GM03348 (cell line): ENCODE results near the gene VAV3.
"Not testable (repeated sequence)": the region's sequence is repeated elsewhere in the genome, so short reads cannot be mapped to it uniquely, and the experiment has no call there.

Experiments used
- DNase-seq: peaks from one replicate; pipeline ENCODE4 v3.0.0; 2012; ENCODE audit warnings: low spot score

VAV3 gene

DNA sequence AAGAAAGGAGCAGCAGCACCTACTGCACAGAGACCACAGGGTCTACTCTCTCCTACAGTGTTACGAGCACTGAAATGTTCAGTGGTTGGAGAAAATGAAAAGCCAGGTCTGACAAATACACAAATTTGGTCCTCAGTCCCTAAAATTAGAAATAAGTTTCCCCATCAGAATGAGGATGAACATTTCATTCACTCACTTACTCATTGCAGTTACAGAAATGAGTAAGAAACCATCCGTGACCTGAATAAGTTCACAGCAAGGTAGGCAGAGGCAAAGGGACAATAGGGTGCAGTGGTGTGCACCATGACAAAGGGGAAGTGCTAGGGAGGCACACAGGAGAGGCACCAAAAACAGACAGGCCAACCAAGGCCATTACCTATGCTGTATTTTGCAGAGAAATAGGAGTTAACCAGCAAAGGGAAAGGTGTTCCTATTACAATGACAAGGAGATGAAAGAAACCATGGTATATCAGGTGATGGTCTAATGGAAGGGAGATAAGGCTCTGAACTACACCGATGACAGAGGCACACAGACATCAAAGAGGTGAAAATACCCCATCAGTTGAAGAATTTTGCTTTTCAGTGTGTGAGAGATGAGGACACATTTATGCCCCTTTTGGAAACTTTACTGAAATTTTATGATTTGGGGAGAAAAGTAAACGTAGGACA is 29.4 kb downstream of the VAV3 start:
- DNase-seq = no peak

DNA sequence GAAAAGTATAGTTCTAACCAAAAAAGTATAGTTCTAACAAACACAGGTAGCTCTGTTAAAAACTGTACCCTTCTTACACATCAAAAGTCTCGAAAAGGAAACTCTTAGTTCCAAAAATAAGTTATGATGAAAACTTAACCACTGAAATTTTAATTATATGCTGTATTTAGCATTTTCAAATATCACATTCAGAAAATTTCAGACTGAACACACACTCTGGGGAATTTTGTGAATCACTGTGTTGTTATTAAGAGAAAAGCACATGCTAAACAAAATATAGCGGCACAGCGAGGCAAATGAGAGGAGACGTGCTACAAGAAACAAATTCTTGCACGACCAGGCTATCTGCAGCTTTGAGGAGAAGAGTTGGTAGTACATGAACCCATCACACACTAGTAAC is 30.4 kb downstream of the VAV3 start:
- DNase-seq = no peak

DNA sequence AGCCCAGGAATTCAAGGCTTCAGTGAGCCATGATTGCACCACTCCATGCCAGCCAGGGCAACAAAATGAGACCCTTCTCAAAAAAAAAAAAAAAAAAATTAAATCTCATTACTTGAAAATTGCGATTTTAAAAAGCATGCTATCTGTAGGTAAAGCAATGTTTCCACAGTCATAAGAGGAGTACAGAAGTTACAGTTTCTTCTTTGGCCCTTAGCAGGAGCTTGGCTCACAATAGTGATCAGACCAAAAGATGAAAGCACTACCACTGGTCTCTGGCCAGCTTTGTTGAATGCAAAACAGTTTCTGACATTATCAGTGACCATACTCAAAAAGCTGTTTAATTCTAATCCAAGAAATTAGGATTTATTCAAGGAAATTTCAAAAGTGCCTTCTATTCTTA is 31.2 kb downstream of the VAV3 start:
- DNase-seq = no peak

DNA sequence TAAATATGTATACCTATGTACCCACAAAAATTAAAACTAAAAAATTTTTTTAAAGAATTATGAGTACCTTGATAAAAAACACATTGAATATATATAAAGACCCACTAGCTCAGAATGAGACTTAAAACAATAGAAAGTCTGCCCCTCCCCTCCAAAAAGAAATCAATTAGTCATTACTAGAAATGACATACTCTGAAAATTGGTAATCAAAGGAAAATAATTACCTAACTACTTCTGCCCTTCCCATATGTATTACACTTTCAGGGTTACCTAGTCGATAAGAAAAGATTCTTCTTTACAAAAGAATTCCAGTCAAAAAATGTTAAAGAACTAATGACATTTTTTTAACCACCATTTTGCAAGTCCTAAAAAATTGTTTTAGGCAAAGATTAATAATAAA is 34.7 kb downstream of the VAV3 start:
- DNase-seq = no peak

DNA sequence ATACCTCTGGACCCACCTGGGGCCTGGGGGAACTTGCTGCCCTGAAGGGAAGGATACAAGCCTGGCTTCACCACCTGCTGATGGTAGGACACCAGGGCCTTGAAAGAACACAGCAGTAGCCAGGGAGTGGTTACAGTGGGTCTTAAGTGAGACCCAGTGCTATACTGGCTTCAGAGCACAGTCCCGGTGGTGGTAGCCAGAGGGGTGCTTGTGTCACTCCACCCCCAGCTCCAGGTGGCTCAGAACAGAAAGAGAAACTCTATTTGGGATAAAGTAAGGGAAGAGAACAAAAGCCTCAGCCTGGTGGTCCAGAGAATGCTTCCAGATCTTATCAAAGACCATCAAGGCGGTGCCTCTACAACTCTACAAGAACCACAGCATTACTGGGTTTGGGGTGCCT is 37.2 kb downstream of the VAV3 start:
- DNase-seq = no peak

DNA sequence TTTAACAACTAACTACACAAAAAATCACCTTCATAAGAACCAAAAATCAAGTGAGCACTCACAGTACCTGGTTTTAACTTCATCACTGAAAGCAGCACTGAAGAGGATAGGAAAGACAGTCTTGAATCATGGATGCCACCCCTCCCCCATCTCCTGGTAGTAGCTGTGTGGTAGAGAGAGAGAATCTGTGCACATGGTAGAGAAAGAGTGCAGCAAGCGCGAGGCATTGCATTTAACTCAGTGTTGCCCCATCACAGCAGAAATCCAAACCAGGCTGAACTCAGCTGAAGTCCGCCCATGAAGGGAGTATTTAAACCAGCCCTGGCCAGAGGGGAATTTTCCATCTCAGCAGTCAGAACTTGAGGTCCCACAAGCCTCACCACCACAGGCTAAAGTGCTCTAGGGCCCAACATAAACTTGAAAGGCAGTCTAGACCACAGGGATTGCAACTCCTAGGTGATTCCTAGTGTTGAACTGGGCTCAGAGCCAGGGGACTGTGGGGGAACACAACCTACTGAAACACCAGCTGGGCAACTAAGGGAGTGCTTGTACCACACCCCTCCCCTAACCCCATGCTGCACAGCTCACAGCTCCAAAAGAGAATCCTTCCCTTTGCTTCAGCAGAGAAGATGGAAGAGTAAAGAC is 38.4 kb downstream of the VAV3 start:
- no peak for DNase-seq

DNA sequence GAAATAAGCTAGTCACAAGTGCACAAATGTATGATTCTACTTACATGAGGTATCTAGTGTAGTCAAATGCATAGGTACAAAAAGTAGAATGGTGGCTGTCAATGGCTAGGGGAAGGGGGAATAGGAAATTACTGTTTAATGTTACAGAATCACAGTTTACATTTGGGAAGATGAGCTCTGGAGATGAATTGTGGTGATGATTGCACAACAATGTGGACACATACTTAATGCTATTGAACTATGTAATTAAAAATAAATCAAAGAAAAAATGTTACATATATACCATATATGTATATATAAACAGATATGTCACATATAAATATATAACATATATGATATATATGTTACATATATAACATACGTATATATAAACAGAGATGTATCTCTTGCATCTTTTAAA is 39.4 kb downstream of the VAV3 start:
- no peak for DNase-seq

DNA sequence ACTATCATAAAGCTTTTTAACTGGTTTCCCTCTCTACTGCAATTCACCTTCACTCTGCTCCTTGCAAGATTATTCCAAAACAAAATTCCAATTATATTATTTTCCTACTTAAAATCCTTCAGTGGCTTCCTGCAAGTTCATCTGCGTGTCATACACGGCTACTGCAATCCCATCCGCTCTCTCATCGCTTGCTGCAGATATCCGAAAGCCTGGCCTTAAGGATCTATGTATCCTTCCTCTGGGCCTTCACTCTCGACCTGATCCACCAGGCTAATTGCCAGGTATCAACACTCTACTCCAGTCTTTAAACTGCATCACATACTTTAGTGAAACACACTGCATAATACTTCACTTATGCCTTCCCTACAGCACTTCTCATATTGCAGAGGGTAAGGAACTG is 44.0 kb downstream of the VAV3 start:
- no peak for DNase-seq

DNA sequence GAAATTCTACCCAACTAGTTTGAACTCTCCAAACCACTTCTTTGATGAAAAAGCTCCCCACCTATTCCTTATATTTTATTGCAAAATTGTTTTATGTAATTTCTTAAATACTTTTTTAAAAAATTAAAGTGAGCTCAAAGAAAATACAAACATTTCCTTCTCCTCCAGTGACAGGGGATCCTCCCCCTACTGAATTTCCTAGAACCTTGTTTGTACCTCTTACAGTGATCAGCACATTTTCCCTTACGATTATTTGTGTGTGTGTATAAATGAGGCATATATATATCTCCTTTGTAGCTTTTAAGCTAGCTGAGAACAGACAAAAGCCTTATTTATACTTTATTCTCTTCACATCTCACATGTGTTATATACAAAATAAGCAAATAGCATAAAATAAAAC is 44.4 kb downstream of the VAV3 start:
- DNase-seq = no peak

DNA sequence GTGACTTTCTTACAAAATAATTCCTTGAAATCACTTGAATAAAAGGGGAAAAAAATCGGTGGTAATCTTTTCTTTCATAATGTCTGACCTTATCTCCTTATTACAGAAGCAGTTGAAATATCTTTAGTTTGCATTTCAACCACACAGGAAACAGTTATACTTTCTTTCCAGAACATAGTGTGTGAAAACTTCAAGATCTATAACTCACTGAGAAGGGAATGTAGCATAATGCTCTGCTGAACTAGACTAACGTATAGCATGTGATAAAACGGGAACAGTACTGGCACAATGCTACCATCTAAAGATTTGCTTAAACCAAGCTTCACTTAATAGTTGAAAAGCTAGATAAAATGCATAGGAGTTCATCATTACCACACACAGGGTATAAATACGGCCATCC is 45.0 kb downstream of the VAV3 start:
- DNase-seq = no peak

DNA sequence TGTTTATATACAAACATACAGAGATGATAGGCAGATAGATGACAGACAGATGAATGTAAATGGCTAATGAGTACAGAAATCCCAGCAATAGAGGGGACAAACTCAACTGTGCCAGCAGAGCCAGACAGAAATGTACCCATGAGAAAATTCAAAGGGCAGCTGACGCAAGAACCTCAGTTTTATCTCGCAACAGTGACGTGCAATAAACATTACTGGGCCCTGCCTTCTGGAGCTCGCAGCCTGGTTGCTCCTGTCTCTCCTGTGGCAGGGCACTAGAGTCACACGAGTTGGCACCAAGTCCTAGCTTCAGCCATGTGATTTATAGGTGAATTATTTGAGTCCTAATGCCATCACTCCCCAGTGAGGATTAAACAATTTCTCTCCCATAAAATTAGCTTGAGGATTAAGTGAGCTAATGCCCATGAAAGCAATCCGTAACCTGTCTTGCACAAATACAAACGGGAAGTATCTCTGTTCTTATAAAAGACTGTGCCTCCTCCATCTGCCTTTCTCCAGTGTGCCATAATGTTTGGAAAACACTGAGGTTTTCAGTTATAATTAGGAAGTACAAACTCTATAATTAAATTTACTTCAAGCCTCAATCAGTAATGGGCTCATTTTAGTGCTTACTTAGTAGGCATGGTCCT is 50.7 kb downstream of the VAV3 start:
- no peak for DNase-seq

DNA sequence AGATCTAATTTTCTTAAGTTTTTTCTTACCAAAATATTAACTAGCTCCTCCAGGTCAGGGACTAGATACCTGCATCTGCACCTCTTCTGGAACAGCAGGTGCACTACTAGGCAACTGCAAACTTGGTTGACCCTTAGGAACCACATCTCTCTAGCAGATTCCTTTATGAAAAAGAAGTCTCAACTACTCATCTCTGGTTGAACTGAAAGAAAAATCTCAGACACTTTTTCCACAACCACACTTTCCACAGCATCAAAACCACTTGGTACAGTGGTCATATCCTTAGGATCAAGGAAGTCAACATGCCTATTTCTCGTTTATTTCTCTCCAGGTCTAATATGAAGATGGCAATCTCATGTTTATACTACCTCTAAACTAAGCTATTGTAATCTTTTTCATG is 52.3 kb downstream of the VAV3 start:
- DNase-seq = no peak

DNA sequence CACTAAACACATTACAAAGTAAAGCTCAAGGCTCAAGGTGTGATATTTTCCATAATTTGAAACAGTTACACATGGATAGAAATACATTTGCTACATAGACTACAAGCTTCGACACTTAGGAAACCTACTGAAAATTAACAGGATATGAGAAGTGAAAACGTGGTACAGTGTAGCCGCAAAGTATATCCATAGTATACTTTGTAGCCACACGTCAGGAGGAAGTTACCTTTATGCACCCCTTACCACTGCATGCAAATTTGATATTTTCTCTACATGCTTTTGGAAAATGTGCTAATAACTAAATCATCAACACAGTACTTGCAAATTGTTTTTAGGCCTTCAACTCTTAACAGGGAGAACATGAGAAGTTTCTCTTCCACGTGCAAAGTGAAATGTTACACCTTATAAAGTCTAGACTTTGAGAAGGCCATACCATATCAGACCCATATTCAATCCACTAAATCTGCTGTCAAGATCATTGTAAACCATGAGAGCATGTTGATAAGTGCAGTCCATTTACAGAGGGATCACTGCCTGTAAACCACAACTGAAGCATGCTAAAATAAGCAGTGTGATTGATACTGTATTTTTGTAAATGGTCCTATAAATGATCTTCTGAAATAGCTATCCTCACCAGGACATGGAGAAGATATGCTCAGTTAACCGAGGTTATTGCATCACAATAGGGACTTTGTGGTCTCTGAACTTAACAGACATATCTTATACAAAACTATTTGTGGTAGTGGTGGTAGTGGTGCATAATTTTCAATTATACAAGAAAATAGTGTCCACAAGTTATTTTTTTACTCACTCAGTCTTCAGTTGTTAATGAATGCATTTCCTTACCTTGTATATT is 64.7 kb downstream of the VAV3 start:
- DNase-seq = no peak

DNA sequence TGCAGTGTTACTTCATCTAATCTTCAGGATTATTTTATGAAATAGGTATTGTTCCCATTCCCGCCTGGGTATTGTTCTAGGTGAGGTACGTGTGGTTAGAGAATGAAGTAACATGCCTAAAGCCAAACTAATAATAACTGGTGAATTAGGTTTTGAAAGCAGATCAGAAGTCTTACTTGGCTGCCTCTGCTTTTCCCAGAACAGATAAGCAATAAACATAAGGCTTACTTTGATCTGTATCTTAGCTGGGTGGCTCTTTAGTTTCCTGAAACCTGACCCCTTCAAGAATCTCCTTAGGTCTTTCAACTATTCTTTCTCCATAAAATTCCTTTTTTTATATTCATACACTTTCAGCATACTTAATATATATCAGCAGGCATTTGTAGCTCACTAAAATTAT is 65.3 kb downstream of the VAV3 start:
- DNase-seq = no peak

DNA sequence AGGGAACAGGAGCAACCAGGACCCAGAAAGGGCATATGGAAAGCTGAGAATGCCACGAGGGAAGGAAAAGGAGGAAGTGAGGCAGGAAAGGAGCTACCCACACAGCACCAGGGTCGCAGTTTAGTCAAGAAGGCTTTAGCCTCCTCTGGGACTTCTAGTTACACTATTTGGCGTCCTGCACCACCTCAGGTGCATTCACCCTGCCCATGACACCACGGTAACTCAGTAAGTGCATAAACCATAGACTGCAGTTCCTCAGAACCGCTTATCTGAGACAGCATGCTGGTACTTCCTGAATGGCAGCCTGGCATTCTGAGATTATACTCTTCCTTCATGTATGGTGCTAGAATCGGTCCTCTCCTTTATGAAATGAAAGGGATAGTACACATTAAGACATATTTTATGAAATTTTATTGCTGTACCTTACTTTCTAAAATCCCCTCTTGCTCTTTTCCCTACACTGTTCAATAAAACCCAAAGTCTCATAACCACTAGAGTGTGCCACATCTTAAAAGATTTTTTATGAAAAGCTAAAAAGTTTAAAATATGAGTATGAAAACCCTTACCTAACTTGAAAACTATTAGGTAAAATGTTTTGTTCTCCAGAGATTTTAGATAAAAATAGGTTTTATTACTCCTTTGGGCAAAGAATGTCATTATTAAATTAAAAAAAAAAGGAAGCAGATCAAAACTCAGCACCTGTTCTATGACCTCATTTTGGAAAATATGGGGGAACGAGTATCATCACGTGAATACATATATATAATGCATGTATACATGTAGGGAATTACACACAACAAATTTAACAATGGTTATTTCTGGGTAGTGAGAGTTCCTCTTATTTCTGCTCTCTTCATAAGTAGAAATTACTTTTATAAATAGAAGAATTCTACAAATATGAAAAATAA is 67.3 kb downstream of the VAV3 start:
- no peak for DNase-seq

DNA sequence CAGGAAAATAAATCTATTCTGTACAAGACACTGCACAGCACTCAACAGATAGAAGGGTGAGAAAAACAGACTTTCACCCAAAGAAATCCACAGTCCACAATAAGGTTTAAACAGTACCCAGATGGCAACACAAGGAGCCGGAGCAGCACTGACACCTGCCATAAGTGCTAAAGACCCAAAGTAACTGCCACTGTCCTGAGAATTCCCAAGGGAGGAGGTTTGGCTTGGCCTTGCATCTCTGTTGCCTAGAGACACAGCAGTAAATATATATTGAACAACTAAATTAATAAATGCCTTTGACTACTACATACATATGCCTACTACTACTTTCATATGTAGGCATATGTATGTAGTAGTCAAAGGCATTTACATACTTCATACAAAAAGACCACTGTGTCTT is 68.0 kb downstream of the VAV3 start:
- no peak for DNase-seq

DNA sequence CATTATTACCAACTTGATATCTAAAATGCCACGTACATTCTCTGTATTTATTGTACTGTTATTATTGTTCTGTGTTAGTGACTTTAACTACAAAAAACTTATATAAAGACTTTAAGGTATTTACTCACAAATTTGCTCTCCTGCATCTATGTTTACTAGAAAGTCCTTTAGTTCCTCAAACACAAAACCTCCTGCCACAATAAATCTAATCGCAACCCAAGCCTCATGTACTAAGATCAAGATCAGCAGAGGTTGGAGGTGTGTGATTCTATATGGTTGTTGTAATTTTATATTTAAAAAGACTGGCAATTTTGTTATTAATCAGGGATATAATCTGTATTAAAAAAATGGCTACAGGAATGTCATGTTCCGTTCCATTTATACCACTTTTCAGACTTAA is 68.6 kb downstream of the VAV3 start:
- DNase-seq = no peak

DNA sequence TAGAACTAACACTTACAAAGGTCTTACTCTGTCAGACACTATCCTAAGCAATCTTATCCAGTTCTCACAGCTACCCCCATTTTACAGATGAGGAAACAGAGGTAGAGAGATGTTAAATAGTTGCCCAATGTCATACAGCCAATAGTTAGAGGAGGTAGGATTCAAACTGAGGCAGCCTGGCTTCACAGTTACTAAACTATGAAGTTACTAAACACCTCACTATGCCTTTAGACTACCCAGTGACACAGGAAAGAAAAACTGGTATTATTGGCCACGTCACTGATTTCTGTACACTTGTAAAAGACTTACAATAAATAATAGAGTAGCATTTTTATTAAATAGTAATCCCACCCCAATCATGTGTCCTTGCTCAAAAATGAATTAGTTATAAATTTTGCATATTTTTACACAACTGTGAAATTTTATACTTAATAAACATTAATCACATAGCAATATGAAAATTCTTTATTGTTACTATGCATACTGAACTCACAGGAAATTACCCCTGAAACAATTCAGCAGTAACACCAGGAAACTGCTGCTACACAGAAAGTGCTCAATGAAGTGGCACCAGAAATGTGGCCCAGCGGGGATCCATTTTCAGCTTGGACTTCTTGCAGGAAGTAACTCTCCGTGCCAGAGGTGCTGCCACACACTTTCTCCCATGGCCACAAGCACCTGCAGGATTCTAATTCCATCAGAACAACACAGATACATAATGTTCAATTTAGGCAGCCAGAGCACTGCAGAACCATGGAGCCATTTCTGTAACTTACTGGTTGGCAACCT is 69.4 kb downstream of the VAV3 start:
- DNase-seq = no peak

DNA sequence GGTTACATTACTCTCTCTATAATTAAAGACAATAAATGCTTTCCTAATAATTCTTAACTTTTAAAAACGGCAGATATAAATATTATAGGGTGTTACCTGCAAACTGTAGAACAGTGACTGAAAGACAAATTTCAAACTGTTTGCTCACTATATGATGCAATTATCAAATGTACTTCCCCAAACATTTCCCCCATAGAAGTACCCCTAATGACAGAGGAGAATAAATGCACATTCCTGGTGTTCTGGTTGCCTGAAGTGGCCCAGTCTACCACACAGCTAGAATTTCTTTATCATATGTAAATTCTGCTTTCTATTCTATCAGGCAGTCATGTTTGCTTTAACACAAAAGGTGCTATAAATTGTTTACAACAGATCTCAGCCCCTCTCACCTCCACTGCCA is 70.4 kb downstream of the VAV3 start:
- no peak for DNase-seq

DNA sequence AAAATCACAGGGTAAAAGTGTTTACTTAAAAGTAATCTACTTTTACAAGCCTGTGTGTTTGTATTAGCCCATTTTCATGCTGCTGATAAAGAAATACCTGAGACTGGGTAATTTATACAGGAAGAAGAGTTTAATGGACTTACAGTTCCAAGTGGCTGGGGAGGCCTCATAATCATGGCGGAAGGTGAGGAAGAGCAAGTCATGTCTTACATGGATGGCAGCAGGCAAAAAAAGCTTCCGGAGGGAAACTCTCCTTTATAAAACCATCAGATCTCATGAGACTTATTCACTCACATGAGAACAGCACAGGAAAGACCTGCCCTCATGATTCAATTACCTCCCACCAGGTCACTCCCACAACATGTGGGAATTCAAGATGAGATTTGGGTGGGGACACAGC is 71.6 kb downstream of the VAV3 start:
- not testable (repeated sequence) for DNase-seq

DNA sequence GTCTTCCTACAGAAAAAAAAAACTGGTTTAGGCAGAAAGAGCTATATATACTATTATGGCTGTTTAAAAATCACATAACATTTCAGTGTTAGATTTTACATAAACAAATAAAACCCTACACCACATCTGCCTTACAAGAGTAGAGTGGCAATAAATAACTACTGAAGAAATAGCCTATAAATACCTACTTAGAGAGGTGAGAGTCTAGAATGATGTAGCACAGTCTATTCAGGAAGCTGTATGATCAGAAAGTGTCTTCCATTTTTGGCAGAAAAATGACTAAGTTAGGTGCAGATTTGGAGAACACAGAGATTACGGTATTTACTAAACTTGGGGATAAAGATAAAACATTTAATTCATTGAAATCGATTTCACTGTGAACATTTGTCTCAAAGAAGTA is 75.5 kb downstream of the VAV3 start:
- no peak for DNase-seq
